ENCODE measurements around the gene CLSTN2.

Gene CLSTN2

DNA sequence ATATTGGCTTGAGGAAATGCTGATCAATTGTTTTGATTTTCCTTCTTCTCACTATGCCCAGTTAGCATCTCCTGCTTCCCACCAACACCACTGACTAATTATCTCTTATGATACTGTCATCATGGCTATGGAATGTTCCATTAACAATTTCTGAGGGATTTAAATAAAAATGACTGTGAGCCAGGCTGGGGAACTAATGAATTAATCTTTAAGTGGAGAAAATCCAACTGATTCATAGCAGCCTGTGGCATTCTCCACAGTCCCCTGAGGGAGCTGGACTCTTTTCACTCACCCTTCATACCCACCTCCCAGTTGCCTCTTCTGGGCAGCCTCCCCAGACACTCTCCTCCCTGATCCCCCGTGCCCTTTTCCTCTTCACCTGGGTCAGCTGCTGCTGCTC lies 353.6 kb downstream of the CLSTN2 start:
- DNase-seq (ENCODE audit: low spot score), result no peak

- DNase-seq (ENCODE audit: low spot score), result no peak
Observed at GRCh38 chr3:140290105-140290504, 355.1 kb downstream of the CLSTN2 start.

DNA sequence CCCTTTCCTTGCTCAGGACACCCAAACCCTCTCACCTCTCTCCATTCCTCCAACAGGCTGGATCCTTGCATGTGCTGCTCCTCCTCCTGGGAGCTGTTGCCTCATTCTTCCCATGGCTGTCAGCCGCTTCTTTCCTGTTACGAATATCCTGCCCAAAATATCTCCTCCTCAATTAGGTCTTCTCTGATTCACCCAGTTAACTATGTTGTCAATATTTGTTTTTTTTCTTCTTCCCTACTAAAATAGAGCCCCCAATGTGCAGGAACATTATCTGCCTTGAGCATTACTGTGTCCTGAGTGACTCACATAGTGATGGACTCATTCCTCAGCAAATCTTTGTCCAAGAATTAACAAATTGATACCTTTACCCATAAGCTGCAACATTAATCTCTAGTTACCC lies 357.2 kb downstream of the CLSTN2 start:
- DNase-seq (ENCODE audit: low spot score), result no peak

- no peak for DNase-seq (ENCODE audit: low spot score)
Observed at GRCh38 chr3:140292684-140293083, 357.7 kb downstream of the CLSTN2 start.

DNA sequence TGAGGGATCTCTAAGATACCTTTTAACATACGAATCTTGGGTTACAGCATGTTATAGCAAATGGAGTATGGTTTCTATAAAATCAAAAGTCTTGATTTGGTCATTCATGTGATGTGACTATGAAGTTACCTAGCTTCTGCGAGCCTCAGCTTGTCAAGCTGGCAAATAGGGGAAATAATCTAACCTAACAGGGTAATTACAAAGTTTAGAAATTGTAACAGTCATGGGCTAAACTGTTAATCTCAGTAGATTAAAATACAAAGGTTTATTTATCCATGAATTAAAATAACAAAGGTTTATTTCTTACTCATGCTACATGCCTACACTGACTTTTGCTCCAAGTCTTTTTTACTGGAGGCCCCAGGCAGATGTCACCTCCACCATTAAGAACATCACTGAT lies 359.1 kb downstream of the CLSTN2 start:
- DNase-seq (ENCODE audit: low spot score), result no peak

DNA sequence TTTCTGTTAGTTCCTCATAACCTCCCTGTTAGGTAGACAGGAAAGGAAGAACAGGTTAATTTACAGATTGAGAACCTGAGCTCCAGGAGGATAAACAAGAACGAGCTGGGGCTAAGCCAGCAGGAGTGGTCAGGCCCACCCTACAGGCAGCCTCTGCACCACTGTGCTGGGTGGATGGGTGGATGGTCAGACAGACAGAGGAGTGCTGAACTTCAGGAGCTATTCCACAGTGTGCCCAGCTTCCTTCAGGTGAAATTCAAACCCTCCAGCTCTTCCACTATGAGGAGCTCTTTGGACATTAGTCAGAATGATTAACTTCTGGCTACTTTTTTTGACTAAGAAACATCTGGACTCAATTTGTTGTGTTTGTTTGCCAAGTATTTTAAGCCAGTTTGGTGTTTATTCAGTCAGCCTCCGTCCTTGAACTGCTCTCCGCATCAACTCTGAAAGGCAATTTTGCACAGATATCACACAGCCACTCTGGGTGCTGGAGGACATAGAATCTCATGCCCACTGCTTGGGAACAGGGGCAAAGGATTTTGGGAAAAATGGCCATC lies 361.9 kb downstream of the CLSTN2 start:
- DNase-seq (ENCODE audit: low spot score), result no peak

- no peak for DNase-seq (ENCODE audit: low spot score)
Observed at GRCh38 chr3:140298043-140298442, 363.1 kb downstream of the CLSTN2 start.

GRCh38 chr3:140298569-140299070 lies 363.6 kb downstream of the CLSTN2 start:
- no peak for DNase-seq (ENCODE audit: low spot score)

GRCh38 chr3:140303875-140304274 lies 368.9 kb downstream of the CLSTN2 start:
- no peak for DNase-seq (ENCODE audit: low spot score)

- no peak for DNase-seq (ENCODE audit: low spot score)
Observed at GRCh38 chr3:140308535-140308934, 373.6 kb downstream of the CLSTN2 start.

DNA sequence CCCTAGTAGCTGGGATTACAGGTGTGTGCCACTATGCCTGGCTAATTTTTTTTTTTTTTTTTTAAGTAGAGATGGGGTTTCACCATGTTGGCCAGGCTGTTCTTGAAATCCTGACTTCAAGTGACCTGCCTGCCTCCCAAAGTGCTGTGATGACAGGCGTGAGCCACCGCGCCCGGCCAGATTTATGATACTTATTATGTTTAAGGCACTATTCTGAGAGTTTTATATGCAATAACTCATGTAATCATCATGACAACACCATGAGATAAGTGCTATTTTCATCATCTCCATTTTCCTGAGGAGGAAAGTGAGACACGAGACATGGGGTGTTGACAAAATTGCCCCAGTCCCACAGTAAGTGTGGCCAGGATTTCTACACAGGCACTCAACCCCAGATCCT lies 376.4 kb downstream of the CLSTN2 start:
- DNase-seq (ENCODE audit: low spot score), result no peak

GRCh38 chr3:140315955-140316354 lies 381.0 kb downstream of the CLSTN2 start:
- DNase-seq (ENCODE audit: low spot score), result no peak

- DNase-seq (ENCODE audit: low spot score), result no peak
Observed at GRCh38 chr3:140316466-140316865, 381.5 kb downstream of the CLSTN2 start.

DNA sequence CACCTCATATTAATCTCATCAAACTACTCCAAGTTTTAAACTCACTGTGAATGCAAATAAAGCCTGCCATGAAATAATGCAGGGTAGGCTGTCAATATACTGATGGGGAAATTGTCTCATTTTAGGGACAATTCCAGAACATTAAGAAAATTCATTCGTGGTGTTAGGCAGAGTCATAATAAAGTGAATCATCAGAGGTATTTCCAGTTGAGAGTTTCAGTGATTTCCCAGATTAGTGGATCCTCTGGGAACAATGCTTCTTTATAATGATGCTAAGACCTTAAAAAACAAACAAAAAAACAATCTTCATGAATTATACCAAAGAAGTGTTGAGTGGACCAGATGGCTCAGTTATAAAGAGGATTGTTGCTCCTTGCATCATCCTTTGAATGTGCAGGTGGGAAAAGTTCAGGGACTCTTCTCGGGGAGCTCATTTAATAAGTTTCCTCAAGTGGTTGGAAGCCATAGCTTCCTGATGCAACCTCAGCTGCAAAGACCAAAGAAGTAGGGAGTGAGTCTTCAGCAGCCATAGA lies 381.9 kb downstream of the CLSTN2 start:
- DNase-seq (ENCODE audit: low spot score), result no peak

DNA sequence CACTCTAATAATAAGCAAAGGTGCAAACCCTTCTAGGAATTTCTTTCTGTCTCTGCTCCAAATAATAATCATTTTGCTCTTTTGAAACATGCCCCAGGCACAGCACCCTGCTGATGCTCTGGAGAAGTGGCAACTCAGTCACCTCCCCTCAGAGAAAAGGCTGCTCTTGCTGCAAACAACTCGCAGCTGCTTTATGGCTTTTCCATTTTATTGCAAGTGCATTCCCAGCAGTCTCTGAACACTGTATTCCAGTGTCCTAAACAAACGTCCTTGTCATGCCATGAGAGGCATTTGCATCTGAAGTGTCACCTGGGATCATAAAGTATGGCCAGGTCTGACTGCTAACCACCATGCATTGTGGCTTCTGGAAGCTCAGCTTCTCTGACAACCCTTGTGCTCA lies 384.8 kb downstream of the CLSTN2 start:
- DNase-seq (ENCODE audit: low spot score), result no peak

DNA sequence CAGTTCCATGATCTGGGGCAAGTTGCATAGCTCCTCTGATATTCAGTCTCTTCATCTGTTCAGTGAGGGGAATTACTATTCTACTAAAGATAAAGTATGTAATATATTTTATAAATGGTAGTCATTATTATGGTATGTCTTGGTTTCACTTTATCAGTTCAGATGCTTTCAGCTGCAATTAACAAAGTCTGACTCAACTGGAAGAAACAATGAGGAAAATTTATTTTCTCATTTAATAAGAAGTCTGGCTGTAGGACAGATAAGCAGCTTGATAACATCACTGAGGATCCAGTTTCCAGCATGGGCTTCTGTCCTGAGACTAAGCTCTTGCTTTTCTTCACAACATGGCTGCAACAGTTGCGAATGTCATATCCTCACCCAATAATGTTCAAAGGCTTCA lies 388.6 kb downstream of the CLSTN2 start:
- DNase-seq (ENCODE audit: low spot score), result no peak

GRCh38 chr3:140332131-140332530 lies 397.1 kb downstream of the CLSTN2 start:
- DNase-seq (ENCODE audit: low spot score), result no peak

DNA sequence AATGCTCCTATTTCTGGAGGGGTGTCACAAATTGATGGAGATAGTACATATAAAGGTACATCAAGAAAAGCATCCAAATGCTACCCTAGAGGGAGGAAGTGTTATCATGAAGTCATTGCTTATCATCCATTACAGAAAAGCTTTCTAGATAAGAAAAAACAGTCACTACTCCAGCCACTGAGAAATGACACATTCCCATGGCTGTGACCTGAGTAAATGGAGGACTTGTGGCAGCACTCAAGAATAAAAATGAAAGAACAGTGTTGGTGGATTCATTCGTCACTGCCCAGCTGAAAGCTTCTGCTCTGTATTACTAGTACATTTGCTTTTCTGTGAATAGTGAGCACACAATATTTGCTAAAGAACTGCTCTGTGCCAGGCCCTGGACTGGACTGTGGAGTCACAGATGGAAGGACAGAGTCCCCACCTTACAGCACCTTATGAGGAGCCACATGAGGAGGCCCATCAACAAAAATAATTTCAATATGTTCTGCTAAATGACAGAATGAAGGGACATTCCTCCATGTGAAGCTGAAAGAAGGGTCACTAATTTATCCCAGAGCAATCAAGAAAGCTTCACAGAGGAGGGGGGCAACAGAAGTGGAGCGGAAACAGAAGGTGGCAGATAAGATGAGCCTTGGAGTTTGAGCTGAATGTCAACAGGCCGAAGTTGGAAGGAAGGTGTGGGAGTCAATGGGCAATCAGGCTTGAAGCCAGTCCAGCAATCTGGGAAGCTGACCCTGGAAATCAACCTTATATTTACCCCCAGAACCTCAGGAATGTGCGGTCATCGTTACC lies 399.3 kb downstream of the CLSTN2 start:
- DNase-seq (ENCODE audit: low spot score), result no peak

DNA sequence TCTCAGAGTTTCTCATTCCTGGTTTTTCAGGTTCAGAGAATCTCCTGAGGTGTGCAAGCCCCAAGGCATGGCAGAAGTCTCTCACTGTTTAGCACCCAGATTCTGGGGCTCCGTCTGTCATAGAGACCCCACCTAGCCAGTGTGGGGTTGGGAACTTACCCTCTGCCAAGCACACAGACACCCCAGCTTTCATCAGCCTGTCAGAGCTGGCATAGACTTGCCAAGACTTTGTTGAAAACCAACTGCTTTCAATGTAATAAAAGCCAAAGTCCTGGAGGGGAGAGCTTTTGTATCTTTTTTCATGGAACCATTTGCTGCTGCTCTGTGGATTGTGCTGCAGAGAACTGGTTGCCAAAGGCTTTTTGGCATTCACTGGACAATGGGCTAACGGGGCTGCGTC lies 401.5 kb downstream of the CLSTN2 start:
- DNase-seq (ENCODE audit: low spot score), result no peak

GRCh38 chr3:140338916-140339315 lies 403.9 kb downstream of the CLSTN2 start:
- no peak for DNase-seq (ENCODE audit: low spot score)

DNA sequence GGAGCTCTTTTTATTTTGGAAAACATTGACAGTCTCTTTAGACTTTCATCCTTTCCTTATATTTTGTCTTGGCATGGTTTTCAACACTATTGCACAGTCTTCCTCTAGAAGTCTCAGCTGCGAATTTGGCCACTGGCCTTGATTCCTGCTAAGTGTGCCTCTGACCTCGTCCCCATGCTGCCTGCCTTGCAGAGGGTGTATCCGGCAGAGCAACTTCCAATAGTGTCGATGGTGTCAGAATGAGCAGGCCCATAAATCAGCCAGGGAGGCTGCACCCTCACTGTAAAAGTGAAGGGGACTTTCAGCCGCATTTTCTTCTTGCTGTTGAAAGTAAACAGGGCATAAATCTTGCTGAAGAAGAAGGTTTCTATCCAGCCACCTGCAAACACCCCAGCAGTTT lies 406.2 kb downstream of the CLSTN2 start:
- no peak for DNase-seq (ENCODE audit: low spot score)

GRCh38 chr3:140341817-140342403 lies 406.9 kb downstream of the CLSTN2 start:
- DNase-seq (ENCODE audit: low spot score), result no peak

DNA sequence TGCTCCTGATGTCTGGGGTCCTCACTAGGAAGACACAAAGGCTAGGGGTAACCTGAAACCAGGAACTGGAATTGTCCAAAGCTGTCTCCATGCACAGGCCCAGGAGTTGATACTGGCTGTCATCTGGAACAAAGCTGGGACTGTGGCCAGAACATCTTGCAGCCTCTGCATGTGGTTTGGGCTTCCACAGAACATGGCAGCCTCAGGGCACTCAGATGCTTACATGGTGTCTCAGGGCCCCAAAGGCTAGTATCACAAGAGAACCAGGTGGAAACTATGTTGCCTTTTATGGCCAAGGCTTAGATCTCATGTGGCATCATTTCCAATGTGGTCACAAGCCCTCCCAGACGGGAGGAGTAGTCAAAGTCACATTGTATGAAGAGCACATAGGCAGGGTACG lies 407.7 kb downstream of the CLSTN2 start:
- DNase-seq (ENCODE audit: low spot score), result no peak
